GM18868 (cell line): ENCODE results near the gene SYNDIG1L.

Experiments
- ATAC-seq: cut with Tn5 transposase; IDR thresholded peaks from one replicate; pipeline ENCODE4 v1.9.1; 2021; ENCODE audit warnings: mild to moderate bottlenecking, moderate library complexity; ENCODE audit not compliant: unreplicated experiment

SYNDIG1L gene

GRCh38 chr14:74364271-74364880 is 61.6 kb downstream of the SYNDIG1L start:
- ATAC-seq, result no peak

DNA sequence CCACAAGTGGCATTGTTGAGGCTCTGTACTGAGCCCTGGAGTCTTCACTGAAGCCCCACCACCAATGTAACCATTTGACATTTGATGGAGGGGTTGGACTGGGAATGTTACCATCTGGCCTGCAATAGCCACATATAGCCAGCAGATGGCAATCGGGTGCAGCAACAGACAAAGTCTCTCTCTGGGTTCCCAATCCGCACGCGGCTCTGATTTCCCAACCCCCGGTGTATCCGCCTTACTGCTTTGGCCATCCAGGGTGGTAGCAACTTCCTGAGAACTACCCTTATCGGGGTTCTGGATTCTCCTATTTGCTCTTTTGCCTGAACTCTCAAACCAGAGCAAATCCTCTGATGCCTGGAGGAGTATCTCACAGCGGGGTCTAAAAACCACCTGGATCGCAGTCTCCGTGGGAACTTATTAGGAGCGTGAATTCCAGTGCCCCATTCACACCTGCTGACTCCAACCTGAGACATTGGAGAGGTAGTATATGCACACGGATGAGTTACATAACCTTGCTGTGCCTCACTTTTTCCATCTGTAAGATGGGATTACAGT is 63.6 kb downstream of the SYNDIG1L start:
- ATAC-seq, result no peak

DNA sequence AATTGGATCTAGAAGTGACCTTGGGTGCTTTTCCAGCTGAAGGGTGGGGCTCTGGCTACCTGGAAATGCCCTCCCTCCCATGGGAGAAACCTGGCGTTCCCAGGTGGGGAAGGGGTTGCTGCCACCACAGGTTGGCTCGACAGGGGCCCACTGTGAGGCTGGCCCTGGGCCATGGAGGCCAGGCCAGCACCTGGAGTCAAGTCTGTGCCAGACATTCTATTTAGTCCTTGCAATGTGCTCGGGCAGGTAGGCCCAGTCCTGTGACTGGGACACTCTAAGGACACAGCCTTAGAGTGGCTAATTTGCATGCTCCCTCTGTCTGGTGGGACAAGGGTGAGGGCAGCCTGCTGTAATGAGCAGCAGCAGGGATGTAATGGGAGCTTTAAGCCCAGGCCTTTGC is 65.8 kb downstream of the SYNDIG1L start:
- ATAC-seq, result no peak

GRCh38 chr14:74358176-74358829 is 67.7 kb downstream of the SYNDIG1L start:
- ATAC-seq, result no peak

GRCh38 chr14:74357585-74357984 is 68.4 kb downstream of the SYNDIG1L start:
- ATAC-seq, result no peak

GRCh38 chr14:74356892-74357575 is 69.0 kb downstream of the SYNDIG1L start:
- no peak for ATAC-seq
